HUES6 (cell line): ENCODE measurements around the gene FNBP1L.
"Not testable (repeated sequence)": the region's sequence is repeated elsewhere in the genome, so short reads cannot be mapped to it uniquely, and the experiment has no call there.

Experiments used
- H3K27ac ChIP-seq: 2 replicates; pipeline ENCODE4 v1.7.0; 2013; ENCODE audit warnings: low read depth, mild to moderate bottlenecking, low read length, inconsistent platforms
- H3K27me3 ChIP-seq: 2 replicates; pipeline ENCODE4 v1.6.1; 2013; ENCODE audit warnings: low read length; ENCODE audit not compliant: control insufficient read depth, insufficient read depth
- H3K36me3 ChIP-seq: 2 replicates; pipeline ENCODE4 v1.6.1; 2013; ENCODE audit warnings: low read length; ENCODE audit not compliant: control insufficient read depth, insufficient read depth
- H3K4me1 ChIP-seq: 2 replicates; pipeline ENCODE4 v1.6.1; 2013; ENCODE audit warnings: low read length; ENCODE audit not compliant: control insufficient read depth, insufficient read depth
- H3K4me3 ChIP-seq: 2 replicates; pipeline ENCODE4 v1.5.1; 2013; ENCODE audit warnings: low read depth, low read length
- H3K9ac ChIP-seq: one replicate; pipeline ENCODE4 v1.6.1; 2013; ENCODE audit warnings: mild to moderate bottlenecking, low read length
- H3K9me3 ChIP-seq: 2 replicates; pipeline ENCODE4 v1.6.1; 2013; ENCODE audit warnings: low read depth, low read length; ENCODE audit not compliant: control insufficient read depth, insufficient read depth

FNBP1L gene

GRCh38 chr1:93578911-93579825, 131.2 kb downstream of the FNBP1L start:
- Histone ChIP-seq H3K9ac (no peak overlapping the region), H3K4me3 (no peak overlapping the region), H3K27ac (no peak overlapping the region), H3K27me3 (no peaks in the 10 kb centered on the region), H3K36me3 (peaks cover 77% of the 10 kb centered on the region), H3K4me1 (peaks cover 9% of the 10 kb centered on the region; the same call in 1 of the 2 replicates), H3K9me3 (no peaks in the 10 kb centered on the region)

GRCh38 chr1:93579891-93580290, 132.0 kb downstream of the FNBP1L start:
- peaks cover 76% of the 10 kb centered on the region for H3K36me3 ChIP-seq
- H3K27ac ChIP-seq, result no peak overlapping the region
- H3K4me3 ChIP-seq, result no peak overlapping the region
- H3K4me1 ChIP-seq, result peaks cover 9% of the 10 kb centered on the region; the same call in 1 of the 2 replicates
- H3K27me3 ChIP-seq, result no peaks in the 10 kb centered on the region
- H3K9me3 ChIP-seq, result no peaks in the 10 kb centered on the region
- no peak overlapping the region for H3K9ac ChIP-seq

- no peaks in the 10 kb centered on the region for H3K27me3 ChIP-seq
- H3K4me3 ChIP-seq, result no peak overlapping the region
- H3K27ac ChIP-seq, result no peak overlapping the region
- no peak overlapping the region for H3K9ac ChIP-seq
- peaks cover 63% of the 10 kb centered on the region for H3K36me3 ChIP-seq
- H3K4me1 ChIP-seq, result peaks cover 9% of the 10 kb centered on the region; the same call in 1 of the 2 replicates
- H3K9me3 ChIP-seq, result no peaks in the 10 kb centered on the region
Measured at GRCh38 chr1:93581917-93582850, 134.3 kb downstream of the FNBP1L start.

- H3K27ac ChIP-seq, result no peak overlapping the region
Measured at GRCh38 chr1:93584261-93585003, 136.5 kb downstream of the FNBP1L start.

GRCh38 chr1:93585059-93585966, 137.4 kb downstream of the FNBP1L start:
- H3K4me1 ChIP-seq, result no peaks in the 10 kb centered on the region
- H3K27ac ChIP-seq, result no peak overlapping the region
- no peak overlapping the region for H3K4me3 ChIP-seq
- H3K9ac ChIP-seq, result no peak overlapping the region
- no peaks in the 10 kb centered on the region for H3K9me3 ChIP-seq
- H3K36me3 ChIP-seq, result peaks cover 82% of the 10 kb centered on the region
- H3K27me3 ChIP-seq, result no peaks in the 10 kb centered on the region

More at GRCh38 chr1:93584261-93585003, 136.5 kb downstream of the FNBP1L start:
- no peak overlapping the region for H3K9ac ChIP-seq
- peaks cover 82% of the 10 kb centered on the region for H3K36me3 ChIP-seq
- H3K4me1 ChIP-seq, result peaks cover 7% of the 10 kb centered on the region; the same call in 1 of the 2 replicates
- no peak overlapping the region for H3K4me3 ChIP-seq
- no peaks in the 10 kb centered on the region for H3K27me3 ChIP-seq
- no peaks in the 10 kb centered on the region for H3K9me3 ChIP-seq

- Histone ChIP-seq H3K36me3 (peaks cover 77% of the 10 kb centered on the region), H3K4me1 (peaks cover 9% of the 10 kb centered on the region), H3K27ac (no peak overlapping the region), H3K27me3 (no peaks in the 10 kb centered on the region), H3K9ac (no peak overlapping the region), H3K4me3 (no peak overlapping the region), H3K9me3 (no peaks in the 10 kb centered on the region)
Measured at GRCh38 chr1:93587354-93587753, 139.4 kb downstream of the FNBP1L start.

GRCh38 chr1:93588206-93588605, 140.3 kb downstream of the FNBP1L start:
- Histone ChIP-seq H3K27ac (no peak overlapping the region), H3K36me3 (peaks cover 69% of the 10 kb centered on the region)

GRCh38 chr1:93588955-93589354, 141.0 kb downstream of the FNBP1L start:
- Histone ChIP-seq H3K27me3 (no peaks in the 10 kb centered on the region), H3K9me3 (no peaks in the 10 kb centered on the region), H3K27ac (no peak overlapping the region), H3K9ac (no peak overlapping the region), H3K4me3 (no peak overlapping the region), H3K4me1 (peaks cover 14% of the 10 kb centered on the region), H3K36me3 (peaks cover 61% of the 10 kb centered on the region)

More at GRCh38 chr1:93588206-93588605, 140.3 kb downstream of the FNBP1L start:
- Histone ChIP-seq H3K4me1 (peaks cover 9% of the 10 kb centered on the region), H3K9me3 (no peaks in the 10 kb centered on the region), H3K27me3 (no peaks in the 10 kb centered on the region), H3K4me3 (no peak overlapping the region), H3K9ac (no peak overlapping the region)

- not testable (repeated sequence) for H3K9me3 ChIP-seq, H3K27me3 ChIP-seq, H3K9ac ChIP-seq, H3K4me3 ChIP-seq, H3K27ac ChIP-seq
- Histone ChIP-seq H3K36me3 (peaks cover 50% of the 10 kb centered on the region), H3K4me1 (peaks cover 37% of the 10 kb centered on the region)
Measured at GRCh38 chr1:93591291-93591675, 143.4 kb downstream of the FNBP1L start.
